ENCODE measurements around the gene POM121C.
"Not testable (repeated sequence)": the region's sequence is repeated elsewhere in the genome, so short reads cannot be mapped to it uniquely, and the experiment has no call there.

Gene POM121C

GRCh38 chr7:75421798-75422710 lies 64.0 kb downstream of the POM121C start:
- not testable (repeated sequence) for DNase-seq

- not testable (repeated sequence) for DNase-seq
Observed at GRCh38 chr7:75420152-75420551, 65.9 kb downstream of the POM121C start.

- not testable (repeated sequence) for DNase-seq
Observed at GRCh38 chr7:75419693-75420092, 66.4 kb downstream of the POM121C start.

- DNase-seq = not testable (repeated sequence)
Observed at GRCh38 chr7:75419210-75419609, 66.9 kb downstream of the POM121C start.

- not testable (repeated sequence) for DNase-seq
Observed at GRCh38 chr7:75418292-75418858, 67.7 kb downstream of the POM121C start.

- not testable (repeated sequence) for DNase-seq
Observed at GRCh38 chr7:75416787-75417186, 69.3 kb downstream of the POM121C start.

GRCh38 chr7:75415829-75416373 lies 70.2 kb downstream of the POM121C start:
- not testable (repeated sequence) for DNase-seq

- not testable (repeated sequence) for DNase-seq
Observed at GRCh38 chr7:75415428-75415817, 70.7 kb downstream of the POM121C start.

GRCh38 chr7:75414708-75415427 lies 71.2 kb downstream of the POM121C start:
- DNase-seq = not testable (repeated sequence)

GRCh38 chr7:75414204-75414603 lies 71.9 kb downstream of the POM121C start:
- DNase-seq = not testable (repeated sequence)

GRCh38 chr7:75410823-75411173 lies 75.3 kb downstream of the POM121C start:
- DNase-seq = not testable (repeated sequence)

- peak; percentile 20 for DNase-seq
Observed at GRCh38 chr7:75409880-75410822, 75.9 kb downstream of the POM121C start.

- not testable (repeated sequence) for DNase-seq
Observed at GRCh38 chr7:75404663-75405062, 81.4 kb downstream of the POM121C start.

- DNase-seq = not testable (repeated sequence)
Observed at GRCh38 chr7:75403455-75404443, 82.3 kb downstream of the POM121C start.

- DNase-seq = not testable (repeated sequence)
Observed at GRCh38 chr7:75400575-75400974, 85.5 kb downstream of the POM121C start.

GRCh38 chr7:75398771-75399700 lies 87.1 kb downstream of the POM121C start:
- not testable (repeated sequence) for DNase-seq

- not testable (repeated sequence) for DNase-seq
Observed at GRCh38 chr7:75397865-75398264, 88.2 kb downstream of the POM121C start.

- not testable (repeated sequence) for DNase-seq
Observed at GRCh38 chr7:75395329-75395728, 90.8 kb downstream of the POM121C start, which contains the start of gene TRIM73. Gene TRIM73, plus strand, starts transcription at chr7:75395629. Its CDS starts 3,305 bp downstream, at chr7:75398934.

GRCh38 chr7:75393194-75393593 lies 92.9 kb downstream of the POM121C start:
- not testable (repeated sequence) for DNase-seq
